ENCODE measurements around the gene NEK1.
"Not testable (repeated sequence)": the region's sequence is repeated elsewhere in the genome, so short reads cannot be mapped to it uniquely, and the experiment has no call there.

NEK1 gene

GRCh38 chr4:169582706-169583105, 29.7 kb downstream of the NEK1 start:
- no peak for FAIRE-seq
- TF ChIP-seq TAF1 (IDR thresholded peaks at IDR 0.05; ENCODE audit: borderline replicate concordance, low read depth, low read length), result no peak
- no peak for TF ChIP-seq POLR2AphosphoS5 (IDR thresholded peaks at IDR 0.05; ENCODE audit: low read depth, low read length)
- no peak for TF ChIP-seq POLR2A (IDR thresholded peaks at IDR 0.05; ENCODE audit: low read depth, low read length)

GRCh38 chr4:169582203-169582602, 30.2 kb downstream of the NEK1 start:
- FAIRE-seq, result peak; percentile 91
- TF ChIP-seq POLR2AphosphoS5 (IDR thresholded peaks at IDR 0.05; ENCODE audit: low read depth, low read length) (no peak), TAF1 (IDR thresholded peaks at IDR 0.05; ENCODE audit: borderline replicate concordance, low read depth, low read length) (no peak), POLR2A (IDR thresholded peaks at IDR 0.05; ENCODE audit: low read depth, low read length) (no peak)

More at GRCh38 chr4:169582706-169583105, 29.7 kb downstream of the NEK1 start:
- DNase-seq (ENCODE audit: insufficient read length), result no peak

GRCh38 chr4:169573889-169574288, 38.5 kb downstream of the NEK1 start:
- TF ChIP-seq TAF1 (IDR thresholded peaks at IDR 0.05; ENCODE audit: borderline replicate concordance, low read depth, low read length) (no peak), POLR2AphosphoS5 (IDR thresholded peaks at IDR 0.05; ENCODE audit: low read depth, low read length) (no peak), POLR2A (IDR thresholded peaks at IDR 0.05; ENCODE audit: low read depth, low read length) (no peak)
- FAIRE-seq (no peak), DNase-seq (ENCODE audit: insufficient read length) (no peak)

More at GRCh38 chr4:169582203-169582602, 30.2 kb downstream of the NEK1 start:
- DNase-seq (ENCODE audit: insufficient read length), result no peak

GRCh38 chr4:169571435-169571834, 40.9 kb downstream of the NEK1 start:
- TF ChIP-seq POLR2A (IDR thresholded peaks at IDR 0.05; ENCODE audit: low read depth, low read length), result no peak
- TF ChIP-seq POLR2AphosphoS5 (IDR thresholded peaks at IDR 0.05; ENCODE audit: low read depth, low read length), result no peak
- TF ChIP-seq TAF1 (IDR thresholded peaks at IDR 0.05; ENCODE audit: borderline replicate concordance, low read depth, low read length), result no peak
- DNase-seq (ENCODE audit: insufficient read length) (no peak), FAIRE-seq (no peak)

- not testable (repeated sequence) for FAIRE-seq; DNase-seq (ENCODE audit: insufficient read length)
Measured at GRCh38 chr4:169571012-169571411, 41.4 kb downstream of the NEK1 start.

GRCh38 chr4:169570266-169570665, 42.1 kb downstream of the NEK1 start:
- not testable (repeated sequence) for DNase-seq (ENCODE audit: insufficient read length); FAIRE-seq

GRCh38 chr4:169569188-169569587, 43.2 kb downstream of the NEK1 start:
- DNase-seq (ENCODE audit: insufficient read length); FAIRE-seq: not testable (repeated sequence)

- TF ChIP-seq TAF1 (IDR thresholded peaks at IDR 0.05; ENCODE audit: borderline replicate concordance, low read depth, low read length) (no peak), POLR2A (IDR thresholded peaks at IDR 0.05; ENCODE audit: low read depth, low read length) (no peak), POLR2AphosphoS5 (IDR thresholded peaks at IDR 0.05; ENCODE audit: low read depth, low read length) (no peak)
- DNase-seq (ENCODE audit: insufficient read length), result no peak
- FAIRE-seq, result no peak
Measured at GRCh38 chr4:169567916-169568315, 44.5 kb downstream of the NEK1 start.

- no peak for TF ChIP-seq TAF1 (IDR thresholded peaks at IDR 0.05; ENCODE audit: borderline replicate concordance, low read depth, low read length)
- no peak for TF ChIP-seq POLR2AphosphoS5 (IDR thresholded peaks at IDR 0.05; ENCODE audit: low read depth, low read length)
- no peak for TF ChIP-seq POLR2A (IDR thresholded peaks at IDR 0.05; ENCODE audit: low read depth, low read length)
- no peak for DNase-seq (ENCODE audit: insufficient read length)
- FAIRE-seq, result no peak
Measured at GRCh38 chr4:169566021-169566818, 46.2 kb downstream of the NEK1 start.

GRCh38 chr4:169565606-169566005, 46.8 kb downstream of the NEK1 start:
- TF ChIP-seq POLR2AphosphoS5 (IDR thresholded peaks at IDR 0.05; ENCODE audit: low read depth, low read length) (no peak), TAF1 (IDR thresholded peaks at IDR 0.05; ENCODE audit: borderline replicate concordance, low read depth, low read length) (no peak), POLR2A (IDR thresholded peaks at IDR 0.05; ENCODE audit: low read depth, low read length) (no peak)
- no peak for FAIRE-seq
- no peak for DNase-seq (ENCODE audit: insufficient read length)

- FAIRE-seq, result no peak
- DNase-seq (ENCODE audit: insufficient read length), result no peak
Measured at GRCh38 chr4:169557061-169557636, 55.2 kb downstream of the NEK1 start.

GRCh38 chr4:169546548-169546947, 65.8 kb downstream of the NEK1 start:
- DNase-seq (ENCODE audit: insufficient read length); FAIRE-seq: not testable (repeated sequence)

More at GRCh38 chr4:169557061-169557636, 55.2 kb downstream of the NEK1 start:
- no peak for TF ChIP-seq POLR2AphosphoS5 (IDR thresholded peaks at IDR 0.05; ENCODE audit: low read depth, low read length)
- TF ChIP-seq TAF1 (IDR thresholded peaks at IDR 0.05; ENCODE audit: borderline replicate concordance, low read depth, low read length), result no peak
- TF ChIP-seq POLR2A (IDR thresholded peaks at IDR 0.05; ENCODE audit: low read depth, low read length), result no peak

- DNase-seq (ENCODE audit: insufficient read length) (no peak), FAIRE-seq (no peak)
- TF ChIP-seq TAF1 (IDR thresholded peaks at IDR 0.05; ENCODE audit: borderline replicate concordance, low read depth, low read length) (no peak), POLR2AphosphoS5 (IDR thresholded peaks at IDR 0.05; ENCODE audit: low read depth, low read length) (no peak), POLR2A (IDR thresholded peaks at IDR 0.05; ENCODE audit: low read depth, low read length) (no peak)
Measured at GRCh38 chr4:169540774-169541173, 71.6 kb downstream of the NEK1 start.
